ENCODE measurements around the gene CST7. TPM values are rescaled to one million over a fixed set of nuclear protein-coding genes. Genes with fewer than 3 reads are reported as not detected.

Gene CST7
- total RNA-seq, 1 experiment from 2014 or later, result not detected

- no peak overlapping the region for H3K27ac ChIP-seq (ENCODE audit: low read length)
- H3K9me3 ChIP-seq (ENCODE audit: control insufficient read depth, insufficient read depth, low read depth, low read length), result peaks cover 18% of the 10 kb centered on the region; the same call in 1 of the 2 replicates
- no peaks in the 10 kb centered on the region for H3K27me3 ChIP-seq (ENCODE audit: control insufficient read depth, insufficient read depth, low read length)
- CTCF ChIA-PET, result no interaction called here
- ATAC-seq (no peak), DNase-seq (ENCODE audit: low read depth, low spot score) (no peak)
- in situ Hi-C loops (cut with HindIII; ENCODE audit: low pct_unique_long_range_greater_than_20kb, low sequenced_read_pairs) (no loop called here), intact Hi-C loops (cut with micrococcal nuclease; ENCODE audit: unreplicated experiment) (no loop called here)
- no peaks in the 10 kb centered on the region for H3K4me1 ChIP-seq (ENCODE audit: control insufficient read depth, insufficient read depth, low read length)
- no peak overlapping the region for H3K4me3 ChIP-seq (ENCODE audit: low read depth in 2 of 2, low read length in 2 of 2)
- no TSS peak for BruUV-seq (replicated peaks)
- POLR2A ChIA-PET, result no interaction called here
- H3K36me3 ChIP-seq (ENCODE audit: control insufficient read depth, insufficient read depth, low read length), result peaks cover 4% of the 10 kb centered on the region
- TF ChIP-seq POLR2AphosphoS5 (IDR thresholded peaks at IDR 0.05; ENCODE audit: low read depth, low read length) (no peak), REST (IDR thresholded peaks at IDR 0.05; ENCODE audit: insufficient read depth in 1 of 2, low read depth in 2 of 2, low read length in 1 of 2) (no peak), SIN3A (IDR thresholded peaks at IDR 0.05; ENCODE audit: borderline replicate concordance, insufficient read depth, low read depth, low read length) (no peak), TCF7L2 (IDR thresholded peaks at IDR 0.05; ENCODE audit: low read depth, low read length) (no peak)
- TF ChIP-seq, protein P1, sequence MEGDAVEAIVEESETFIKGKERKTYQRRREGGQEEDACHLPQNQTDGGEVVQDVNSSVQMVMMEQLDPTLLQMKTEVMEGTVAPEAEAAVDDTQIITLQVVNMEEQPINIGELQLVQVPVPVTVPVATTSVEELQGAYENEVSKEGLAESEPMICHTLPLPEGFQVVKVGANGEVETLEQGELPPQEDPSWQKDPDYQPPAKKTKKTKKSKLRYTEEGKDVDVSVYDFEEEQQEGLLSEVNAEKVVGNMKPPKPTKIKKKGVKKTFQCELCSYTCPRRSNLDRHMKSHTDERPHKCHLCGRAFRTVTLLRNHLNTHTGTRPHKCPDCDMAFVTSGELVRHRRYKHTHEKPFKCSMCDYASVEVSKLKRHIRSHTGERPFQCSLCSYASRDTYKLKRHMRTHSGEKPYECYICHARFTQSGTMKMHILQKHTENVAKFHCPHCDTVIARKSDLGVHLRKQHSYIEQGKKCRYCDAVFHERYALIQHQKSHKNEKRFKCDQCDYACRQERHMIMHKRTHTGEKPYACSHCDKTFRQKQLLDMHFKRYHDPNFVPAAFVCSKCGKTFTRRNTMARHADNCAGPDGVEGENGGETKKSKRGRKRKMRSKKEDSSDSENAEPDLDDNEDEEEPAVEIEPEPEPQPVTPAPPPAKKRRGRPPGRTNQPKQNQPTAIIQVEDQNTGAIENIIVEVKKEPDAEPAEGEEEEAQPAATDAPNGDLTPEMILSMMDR (IDR thresholded peaks at IDR 0.05), result no peak
Measured at GRCh38 chr20:24980291-24981053, 31.4 kb downstream of the CST7 start.

DNA sequence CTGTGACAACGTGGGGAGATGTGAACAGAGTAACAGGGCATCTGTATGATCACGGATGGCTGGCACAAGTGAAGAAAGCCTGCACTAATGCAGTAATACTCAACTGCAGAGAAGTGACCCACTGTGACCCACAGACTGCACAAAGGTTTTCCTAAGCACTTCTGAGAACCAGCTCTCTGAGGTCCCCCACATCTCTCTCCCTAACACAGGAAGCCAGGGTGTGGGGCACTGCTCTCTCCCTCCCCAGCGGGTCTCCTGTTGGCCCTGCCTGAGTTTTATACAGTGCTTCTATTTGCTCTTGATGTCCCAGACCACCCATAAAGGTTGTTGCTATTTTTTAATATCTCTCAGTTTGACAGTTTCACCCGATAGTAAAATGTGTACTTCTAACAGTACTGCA, 32.2 kb downstream of the CST7 start:
- no TSS peak for BruUV-seq (replicated peaks)
- H3K27ac ChIP-seq (ENCODE audit: low read length), result no peak overlapping the region
- H3K4me1 ChIP-seq (ENCODE audit: control insufficient read depth, insufficient read depth, low read length), result no peaks in the 10 kb centered on the region
- intact Hi-C loops (cut with micrococcal nuclease; ENCODE audit: unreplicated experiment) (no loop called here), in situ Hi-C loops (cut with HindIII; ENCODE audit: low pct_unique_long_range_greater_than_20kb, low sequenced_read_pairs) (no loop called here)
- DNase-seq (ENCODE audit: low read depth, low spot score), result no peak
- peaks cover 4% of the 10 kb centered on the region for H3K36me3 ChIP-seq (ENCODE audit: control insufficient read depth, insufficient read depth, low read length)
- ChIA-PET POLR2A (no interaction called here), CTCF (no interaction called here)
- peaks cover 15% of the 10 kb centered on the region; the same call in 1 of the 2 replicates for H3K9me3 ChIP-seq (ENCODE audit: control insufficient read depth, insufficient read depth, low read depth, low read length)
- no peak overlapping the region for H3K4me3 ChIP-seq (ENCODE audit: low read depth in 2 of 2, low read length in 2 of 2)
- no peaks in the 10 kb centered on the region for H3K27me3 ChIP-seq (ENCODE audit: control insufficient read depth, insufficient read depth, low read length)
- ATAC-seq, result no peak
- TF ChIP-seq TCF7L2 (IDR thresholded peaks at IDR 0.05; ENCODE audit: low read depth, low read length) (no peak), REST (IDR thresholded peaks at IDR 0.05; ENCODE audit: insufficient read depth in 1 of 2, low read depth in 2 of 2, low read length in 1 of 2) (no peak), SIN3A (IDR thresholded peaks at IDR 0.05; ENCODE audit: borderline replicate concordance, insufficient read depth, low read depth, low read length) (no peak)
- TF ChIP-seq, protein P1 (IDR thresholded peaks at IDR 0.05), result no peak
